ENCODE measurements around the gene ACTG1.
A peak's percentile ranks its signal among the peaks of the same experiment; 100 is the strongest.

ACTG1 gene

DNA sequence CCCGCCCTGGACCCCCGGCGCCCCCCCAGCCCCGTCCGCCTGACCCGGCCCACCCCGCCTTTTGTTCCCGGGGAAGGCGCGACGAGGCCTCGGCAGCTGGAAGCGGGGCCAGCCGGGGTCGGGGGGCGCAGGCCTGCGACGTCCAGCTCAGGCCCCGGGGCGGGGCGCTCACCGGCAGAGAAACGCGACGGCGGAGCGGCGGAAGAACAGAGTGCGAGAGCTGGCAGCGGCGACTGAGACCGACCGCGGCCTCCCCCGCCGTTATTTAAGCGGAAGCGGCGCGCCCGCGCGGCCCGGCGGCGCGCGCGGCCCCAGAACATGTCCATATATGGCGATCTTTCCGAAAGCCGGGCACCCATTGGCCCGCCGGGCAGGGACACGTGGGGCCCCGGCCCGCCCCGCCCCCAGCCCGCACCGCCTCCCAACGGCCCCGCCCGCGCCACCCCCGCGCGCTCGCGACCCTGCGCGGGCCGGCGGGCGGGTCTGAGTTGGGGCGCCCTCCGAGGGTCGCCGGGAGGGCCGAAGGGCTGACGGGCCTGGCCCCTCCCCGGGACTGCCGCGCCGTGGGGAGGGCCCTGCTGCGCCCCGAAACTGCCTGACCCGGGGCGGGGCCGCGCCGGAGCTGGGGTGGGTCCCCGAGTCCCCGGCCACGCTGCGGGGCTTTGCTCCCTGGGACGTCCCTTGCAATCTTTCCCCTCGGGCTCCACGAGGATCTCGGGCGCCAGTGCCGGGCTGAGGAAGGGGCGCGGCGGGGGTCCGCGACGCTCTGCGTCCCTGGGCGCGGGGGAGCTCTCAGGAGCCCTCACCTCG, at the start of gene ACTG1:
Gene ACTG1 (minus strand): TSS at position 238 of the 810 bp plus-strand sequence. CDS start 445 bp downstream, outside the sequence.
- peak; percentile 75 for DNase-seq (ENCODE audit: low read depth)
- peak within 1 kb of the TSS; percentile 86 for H3K4me3 ChIP-seq (ENCODE audit: low read depth, low read length)

DNA sequence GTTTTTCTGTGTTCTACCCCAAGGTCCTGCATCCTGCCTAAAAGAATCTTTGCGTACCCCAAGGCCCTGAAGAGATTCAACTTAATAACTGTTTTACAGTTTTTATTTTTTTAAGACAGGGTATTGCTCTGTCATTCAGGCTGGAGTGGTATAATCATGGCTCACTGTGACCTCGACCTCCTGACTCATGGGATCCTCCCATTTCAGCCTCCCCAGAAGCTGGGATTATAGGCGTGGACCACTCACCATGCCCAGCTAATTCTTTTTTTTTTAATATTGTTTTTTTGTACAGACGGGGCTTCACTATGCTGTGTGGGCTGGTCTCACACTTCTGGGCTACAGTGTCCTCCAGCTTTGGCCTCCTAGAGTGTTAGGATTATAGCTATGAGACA, 48.9 kb upstream of the ACTG1 start:
- DNase-seq (ENCODE audit: low read depth): no peak
- H3K4me3 ChIP-seq (ENCODE audit: low read depth, low read length): no peak overlapping the region

DNA sequence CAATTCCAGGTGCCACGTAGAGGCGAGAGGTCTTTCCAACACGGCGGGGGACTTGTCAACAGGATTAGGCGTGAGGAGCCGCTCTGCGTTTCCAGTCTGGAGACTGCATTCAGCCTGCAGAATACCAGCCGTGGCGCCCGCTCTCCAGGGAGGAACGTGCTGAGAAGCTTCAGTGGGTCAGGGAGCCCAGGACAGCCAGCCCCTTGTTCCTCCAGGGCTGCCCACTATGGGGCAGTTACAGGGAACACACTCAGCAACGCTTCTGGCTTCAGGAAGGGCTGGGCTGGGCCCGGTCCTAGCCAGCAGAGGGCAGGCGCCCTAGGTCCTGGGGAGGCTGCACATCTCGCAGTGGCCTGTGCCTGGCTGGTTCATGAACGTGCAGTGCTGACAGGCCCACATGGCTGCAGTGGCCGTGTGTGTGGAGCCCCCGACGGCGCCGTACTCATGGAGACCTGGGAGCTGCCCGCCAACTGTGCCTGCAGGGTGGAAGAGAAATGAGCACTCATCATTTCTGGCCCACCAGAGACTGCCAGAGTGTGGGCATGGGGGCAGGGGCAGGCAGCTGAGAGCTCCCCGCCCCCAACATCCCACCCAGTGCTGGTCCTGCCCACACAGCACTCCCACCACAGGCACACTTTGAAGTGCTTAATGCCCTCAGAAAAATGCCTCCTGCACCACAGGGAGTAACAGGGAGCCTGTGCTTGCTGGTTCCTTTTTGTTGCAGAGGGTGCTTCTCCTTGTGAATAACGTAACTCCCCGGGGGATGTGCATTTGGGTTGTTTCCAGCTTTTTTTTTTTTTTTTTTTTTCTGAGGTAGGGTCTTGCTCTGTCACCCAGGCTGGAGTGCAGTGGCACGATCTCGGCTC, 46.6 kb upstream of the ACTG1 start:
- no peak overlapping the region for H3K4me3 ChIP-seq (ENCODE audit: low read depth, low read length)
- DNase-seq (ENCODE audit: low read depth): no peak

DNA sequence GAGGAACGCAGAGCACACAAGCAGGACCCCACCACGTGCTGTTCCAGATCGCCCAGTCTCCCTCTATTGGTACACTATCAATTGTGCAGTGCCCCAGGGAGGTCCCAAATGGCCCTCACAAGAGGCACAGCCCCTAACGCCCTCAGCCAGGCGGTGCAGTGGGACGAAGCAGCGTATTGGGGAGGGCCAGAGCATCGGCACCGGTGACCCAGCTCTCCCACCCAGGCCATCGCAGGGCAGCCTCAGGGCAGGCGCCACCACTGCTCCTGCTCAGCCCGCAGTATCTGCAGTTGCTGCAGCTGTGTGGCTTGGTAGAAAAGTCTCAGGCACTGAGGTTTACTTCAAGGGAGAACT, 45.5 kb upstream of the ACTG1 start:
- H3K4me3 ChIP-seq (ENCODE audit: low read depth, low read length): no peak overlapping the region
- no peak for DNase-seq (ENCODE audit: low read depth)

DNA sequence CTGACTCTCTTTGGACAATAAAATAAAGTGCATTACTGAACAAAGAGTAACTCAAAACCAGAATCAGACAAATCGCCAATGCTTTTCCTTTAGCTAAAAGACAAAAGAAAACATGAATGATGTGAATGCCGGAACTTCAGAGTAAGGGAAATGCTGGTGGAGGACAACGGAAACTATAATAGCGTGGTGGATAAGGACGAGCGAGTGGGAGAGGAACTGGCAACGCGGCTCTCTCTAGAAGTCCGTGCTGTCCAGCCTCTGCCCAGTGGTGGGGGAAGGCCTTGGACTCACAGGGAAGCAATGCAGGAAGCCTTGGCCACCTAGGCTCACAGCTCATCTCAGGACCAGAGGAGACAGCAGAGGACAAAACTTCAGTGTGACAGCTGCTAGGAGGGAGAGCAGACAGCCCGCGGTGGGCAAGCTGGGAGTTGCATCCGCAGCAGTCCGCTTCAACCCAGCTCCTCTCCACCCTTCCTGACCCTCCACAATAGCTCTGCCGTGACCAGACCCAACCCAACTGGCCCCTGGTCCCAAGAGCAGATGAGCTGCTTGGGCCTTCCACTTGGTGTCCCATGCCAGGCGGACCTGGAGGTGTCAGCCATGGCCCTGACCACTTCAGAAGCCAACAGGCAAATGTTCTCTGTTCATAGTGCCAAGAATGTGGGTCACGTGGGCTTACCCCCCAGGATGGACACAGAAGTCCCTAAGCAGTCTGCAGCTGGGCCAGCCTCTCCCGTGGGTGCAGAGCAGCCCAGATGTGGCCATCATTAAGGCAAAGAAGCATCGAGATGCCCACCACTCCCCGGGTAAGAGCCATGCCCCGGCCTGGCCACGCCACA, 44.9 kb upstream of the ACTG1 start:
- H3K4me3 ChIP-seq (ENCODE audit: low read depth, low read length): no peak overlapping the region
- no peak for DNase-seq (ENCODE audit: low read depth)

DNA sequence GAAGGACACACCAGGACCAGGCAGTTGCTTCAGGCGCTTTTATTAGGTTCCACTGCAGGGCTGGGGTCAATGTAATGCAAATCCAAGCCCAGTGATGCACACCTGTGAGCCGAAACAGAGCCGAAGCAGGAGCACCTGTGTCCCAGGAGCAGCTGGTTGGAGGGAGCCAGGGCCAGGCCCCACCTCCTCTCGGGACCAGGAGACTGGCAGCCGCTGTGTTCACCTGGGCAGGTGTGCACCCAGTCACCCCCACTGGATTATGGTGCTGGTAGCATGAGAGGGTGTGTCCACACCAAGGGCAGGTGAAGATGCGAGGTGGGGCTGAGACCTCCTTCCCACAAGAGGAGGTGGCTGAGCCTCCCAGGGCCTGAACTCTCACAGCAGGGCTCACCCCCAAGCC, 44.3 kb upstream of the ACTG1 start:
- no peak overlapping the region for H3K4me3 ChIP-seq (ENCODE audit: low read depth, low read length)
- DNase-seq (ENCODE audit: low read depth): no peak

DNA sequence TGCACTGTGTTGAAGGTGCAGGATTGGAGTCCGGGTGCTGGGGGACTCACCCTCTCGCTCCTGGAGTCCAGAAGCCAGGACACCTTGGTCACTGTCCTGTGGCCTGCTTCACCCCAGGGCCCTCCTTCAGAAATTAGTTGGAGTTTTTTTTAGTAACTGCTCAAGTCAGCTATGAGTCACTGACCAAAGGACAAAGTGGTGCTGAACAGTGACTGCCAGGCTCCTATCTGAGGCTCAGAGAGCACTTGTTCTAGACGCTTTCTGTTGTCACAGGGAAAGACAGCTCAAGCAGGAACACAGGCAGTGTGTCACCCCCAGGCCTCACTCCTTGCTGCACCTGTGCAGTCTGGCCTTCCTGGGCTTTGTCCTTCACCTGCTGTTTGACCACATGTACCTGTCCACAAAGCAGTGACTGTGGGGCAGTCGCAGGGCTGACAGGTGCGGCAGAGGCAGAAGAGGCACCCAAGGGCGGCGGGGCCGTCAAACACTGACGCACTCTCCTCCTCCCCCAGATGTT, 43.6 kb upstream of the ACTG1 start:
- DNase-seq (ENCODE audit: low read depth): no peak
- H3K4me3 ChIP-seq (ENCODE audit: low read depth, low read length): no peak overlapping the region

DNA sequence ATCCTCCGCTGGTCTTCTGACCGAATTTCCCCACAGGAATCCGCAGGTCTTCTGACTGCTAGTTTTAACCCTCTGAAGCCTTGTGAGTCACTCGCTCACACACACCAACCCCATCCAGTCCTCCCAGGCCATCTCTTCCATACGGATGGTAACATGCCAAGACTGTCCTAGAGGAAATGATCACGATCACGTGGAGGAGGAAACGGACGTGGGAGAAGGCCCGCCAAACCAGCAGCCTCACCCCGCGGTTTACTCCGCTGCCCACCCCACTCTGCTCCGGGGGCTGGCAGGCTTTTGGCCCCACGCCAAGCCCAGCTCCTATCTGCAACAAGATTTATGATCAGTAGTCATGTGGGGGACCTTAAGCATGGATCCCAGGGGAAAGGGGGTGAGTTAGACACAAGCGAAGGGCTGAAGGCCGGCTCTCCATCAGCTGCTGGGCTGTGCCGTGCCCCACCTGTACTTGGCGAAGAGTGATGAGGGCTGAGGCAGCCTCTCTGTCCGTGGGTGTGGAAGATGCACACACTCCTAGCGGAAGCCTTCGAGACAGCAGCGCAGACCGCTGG, 41.1 kb upstream of the ACTG1 start:
- peak overlapping the region; percentile 93 for H3K4me3 ChIP-seq (ENCODE audit: low read depth, low read length)
- peak; percentile 89 for DNase-seq (ENCODE audit: low read depth)

DNA sequence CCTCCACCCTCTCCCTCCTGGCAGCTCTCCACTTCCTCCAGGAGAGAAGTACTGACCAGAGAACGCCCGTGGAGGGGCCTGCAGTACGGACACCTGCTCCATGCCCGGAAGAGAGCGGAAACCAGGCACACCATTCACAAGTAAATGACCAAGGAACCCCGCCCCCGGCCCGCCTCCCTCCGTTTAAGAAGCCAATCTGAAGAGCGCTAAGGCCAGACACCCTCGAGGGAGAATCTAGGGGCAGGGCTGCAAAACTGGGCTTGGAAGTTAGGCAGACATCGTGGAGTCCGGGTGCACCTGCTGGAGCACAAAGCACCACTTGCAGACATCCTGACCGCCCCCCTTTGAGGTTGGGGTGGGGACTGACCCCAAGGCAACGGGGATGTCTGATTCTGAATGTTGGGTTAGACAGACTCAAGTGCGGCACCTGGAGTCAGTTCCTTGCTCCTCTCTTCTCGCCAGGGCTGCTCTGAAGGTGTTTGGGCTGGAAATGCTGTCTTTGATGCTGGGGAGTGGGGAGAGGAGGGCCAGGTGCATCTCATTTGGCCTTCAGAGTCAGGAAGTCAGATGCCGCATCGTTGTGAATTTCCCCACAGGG, 40.5 kb upstream of the ACTG1 start:
- H3K4me3 ChIP-seq (ENCODE audit: low read depth, low read length): peak overlapping the region; percentile 93
- DNase-seq (ENCODE audit: low read depth): no peak

DNA sequence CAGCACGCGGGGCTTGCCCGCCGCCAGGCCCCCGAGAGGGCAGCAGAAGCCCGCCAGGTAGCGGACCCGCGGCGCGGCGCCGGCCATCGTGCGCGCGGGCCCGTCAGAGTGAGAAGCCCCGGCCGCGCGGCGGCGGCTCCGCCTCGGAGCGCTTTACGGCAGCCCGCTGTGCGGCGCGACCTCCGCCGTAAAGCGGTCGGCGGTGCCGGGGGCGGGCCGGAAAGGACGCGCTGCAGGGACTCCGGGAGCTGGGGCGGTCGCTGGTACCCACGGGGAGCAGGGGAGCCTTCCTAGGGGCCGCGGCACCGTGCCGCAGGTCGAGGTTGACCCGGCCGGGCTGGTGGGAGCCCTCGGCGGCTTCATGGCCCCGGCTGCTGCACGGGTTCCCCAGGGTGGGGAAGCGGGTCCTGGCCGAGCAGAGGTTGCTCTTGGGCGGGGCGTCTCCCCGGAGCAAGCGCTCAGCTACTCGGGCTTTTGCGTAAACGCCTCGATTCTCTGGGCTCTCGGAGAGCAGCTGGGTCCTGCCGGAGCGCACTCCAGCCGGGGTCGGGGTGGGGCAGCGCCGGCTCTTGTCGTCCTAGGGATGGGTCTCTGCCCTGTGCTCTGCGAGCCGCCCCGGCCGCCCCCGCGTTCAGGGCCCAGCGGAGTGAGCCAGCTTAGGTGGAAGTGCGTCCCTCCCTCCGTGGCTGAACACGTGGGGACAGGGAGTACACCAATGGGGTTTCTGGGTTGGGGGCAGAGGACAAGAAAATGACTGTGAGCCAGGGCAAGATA, 39.8 kb upstream of the ACTG1 start, which contains the start of gene FAAP100:
Gene FAAP100 (minus strand): TSS at position 110 of the 774 bp plus-strand sequence. CDS start 23 bp downstream, at position 87.
- DNase-seq (ENCODE audit: low read depth): peak; percentile 39
- H3K4me3 ChIP-seq (ENCODE audit: low read depth, low read length): peak within 1 kb of the TSS; percentile 93

DNA sequence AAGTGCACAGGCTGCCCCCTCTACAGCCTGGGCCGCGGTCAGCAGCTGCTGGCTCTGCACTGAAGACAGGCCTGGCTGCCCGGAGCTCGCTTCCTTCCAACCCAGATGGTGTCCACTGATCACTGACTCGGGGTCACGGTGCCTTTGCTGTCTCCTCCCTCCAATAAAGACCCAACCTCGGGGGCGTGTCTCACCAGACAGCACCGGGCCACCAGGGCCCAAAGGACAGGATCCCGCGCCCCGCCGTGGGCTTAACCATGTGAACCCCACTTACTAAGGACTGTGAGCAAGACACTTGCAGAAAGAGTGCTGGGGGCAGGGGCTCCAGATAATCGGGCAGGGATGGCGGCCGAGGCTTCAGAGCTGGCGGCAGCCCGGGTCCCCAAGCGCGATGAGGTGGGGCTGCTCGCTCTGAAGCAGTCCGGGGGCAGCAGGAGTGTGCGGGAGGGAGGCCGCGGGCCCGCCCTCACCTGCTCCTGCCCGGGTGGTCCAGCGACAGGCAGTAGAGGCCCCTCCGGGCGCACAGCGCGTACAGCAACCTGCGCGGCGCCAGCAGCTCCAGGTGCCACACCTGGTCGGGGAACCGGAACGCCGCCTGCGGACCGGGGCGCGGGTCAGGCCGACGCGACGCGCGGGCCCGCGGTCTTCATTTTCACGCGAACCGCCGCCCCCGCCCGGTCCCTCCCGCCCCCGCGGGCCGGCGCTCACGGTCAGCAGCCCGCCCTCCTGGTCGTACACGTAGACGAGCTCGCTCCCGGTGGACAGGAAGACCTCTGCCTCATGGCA, 39.1 kb upstream of the ACTG1 start:
- DNase-seq (ENCODE audit: low read depth): no peak
- peak overlapping the region; percentile 93 for H3K4me3 ChIP-seq (ENCODE audit: low read depth, low read length)

DNA sequence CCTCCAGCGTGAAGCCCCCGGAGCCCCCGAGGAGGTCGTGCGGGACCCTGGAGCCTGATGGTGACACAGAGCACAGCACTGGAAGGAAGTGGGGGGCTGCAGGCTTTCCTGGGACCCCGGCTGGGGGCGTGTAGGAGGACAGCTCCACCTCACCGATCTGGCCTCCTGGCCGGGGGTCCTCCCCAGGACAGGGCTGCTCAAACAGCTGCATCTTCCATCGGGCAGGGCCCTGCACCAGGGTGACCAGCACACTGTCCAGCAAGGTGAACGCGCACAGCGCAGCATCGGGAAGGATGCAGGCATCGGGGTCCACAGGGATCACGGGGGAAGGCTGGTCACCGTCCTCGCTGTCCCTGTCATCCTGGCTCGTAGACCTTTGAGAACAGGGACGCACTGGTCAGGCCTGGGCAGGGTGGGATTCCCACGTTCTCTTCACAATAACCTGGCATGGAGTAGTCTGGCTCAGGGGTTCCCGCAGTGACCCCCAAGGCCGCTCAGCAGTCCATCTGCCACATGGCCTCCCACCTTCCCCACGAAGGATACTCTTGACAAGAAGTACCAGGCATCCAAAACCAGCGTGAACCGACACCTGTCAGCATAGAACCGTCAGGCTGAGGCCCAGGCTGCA, 38.3 kb upstream of the ACTG1 start:
- peak overlapping the region; percentile 93 for H3K4me3 ChIP-seq (ENCODE audit: low read depth, low read length)
- no peak for DNase-seq (ENCODE audit: low read depth)

DNA sequence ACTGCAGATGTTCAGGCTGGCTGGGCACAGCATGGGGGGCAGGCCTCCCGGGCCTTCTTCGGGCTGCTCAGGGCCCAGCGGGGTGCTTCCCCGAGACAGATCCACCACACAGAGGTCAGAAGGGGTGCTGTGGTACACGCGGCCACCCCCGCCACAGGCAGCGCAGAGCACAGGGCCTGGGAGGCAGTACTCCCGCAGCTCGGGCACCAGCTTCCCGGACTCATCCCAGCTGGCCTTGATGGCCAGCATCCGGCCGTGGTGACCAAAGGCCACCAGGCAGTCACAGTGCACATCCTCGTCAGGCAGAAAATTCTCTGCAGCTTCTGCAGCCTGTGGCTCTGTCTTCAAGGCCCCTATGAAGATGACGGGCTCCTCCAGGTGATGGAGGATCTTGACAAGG, 37.7 kb upstream of the ACTG1 start:
- DNase-seq (ENCODE audit: low read depth): no peak
- H3K4me3 ChIP-seq (ENCODE audit: low read depth, low read length): no peak overlapping the region

DNA sequence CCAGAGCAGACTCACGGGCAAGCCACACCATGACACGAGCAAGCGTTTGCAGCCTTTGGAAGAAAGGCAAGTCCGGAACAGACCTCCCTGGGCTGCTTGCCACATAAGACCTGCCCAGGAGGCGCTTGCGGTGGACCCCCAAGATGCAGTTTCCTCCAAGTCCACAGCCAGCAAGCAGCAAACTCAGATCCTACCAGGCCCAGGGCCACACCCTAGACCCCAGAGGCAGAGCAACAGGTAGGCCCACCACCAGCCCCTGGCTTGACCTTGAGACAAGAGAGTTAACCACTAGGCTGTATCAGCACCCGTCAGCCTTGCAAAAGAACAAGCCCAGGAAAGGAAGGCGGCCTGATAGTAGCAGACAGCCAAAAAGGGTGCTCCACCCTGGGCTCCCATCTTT, 37.2 kb upstream of the ACTG1 start:
- no peak for DNase-seq (ENCODE audit: low read depth)
- no peak overlapping the region for H3K4me3 ChIP-seq (ENCODE audit: low read depth, low read length)

DNA sequence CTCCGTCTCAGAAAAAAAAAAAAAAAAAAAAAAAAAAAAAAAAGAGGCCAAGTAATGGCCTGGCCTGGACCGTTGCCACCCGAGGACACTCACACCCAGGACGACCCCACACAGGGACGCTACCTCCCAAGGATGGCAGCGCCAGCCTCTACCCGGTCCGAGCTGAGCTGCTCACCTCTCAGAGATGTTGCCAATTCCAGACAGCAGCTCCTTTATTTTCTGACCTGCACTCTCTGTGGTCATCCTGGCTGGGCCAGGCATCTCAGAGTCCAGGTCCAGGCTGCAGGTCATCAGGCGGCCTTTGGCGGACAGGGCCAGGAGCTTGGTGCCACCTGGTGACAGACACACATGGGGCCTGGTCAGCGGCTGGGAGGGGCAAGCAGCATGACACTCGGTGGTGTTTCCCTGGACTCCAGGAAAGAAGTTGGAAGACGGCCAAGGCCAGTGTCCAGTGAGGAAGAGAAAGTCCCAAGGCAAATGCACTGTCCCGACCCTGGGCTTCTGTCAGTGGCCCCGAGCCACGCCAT, 36.5 kb upstream of the ACTG1 start:
- no peak overlapping the region for H3K4me3 ChIP-seq (ENCODE audit: low read depth, low read length)
- DNase-seq (ENCODE audit: low read depth): no peak

DNA sequence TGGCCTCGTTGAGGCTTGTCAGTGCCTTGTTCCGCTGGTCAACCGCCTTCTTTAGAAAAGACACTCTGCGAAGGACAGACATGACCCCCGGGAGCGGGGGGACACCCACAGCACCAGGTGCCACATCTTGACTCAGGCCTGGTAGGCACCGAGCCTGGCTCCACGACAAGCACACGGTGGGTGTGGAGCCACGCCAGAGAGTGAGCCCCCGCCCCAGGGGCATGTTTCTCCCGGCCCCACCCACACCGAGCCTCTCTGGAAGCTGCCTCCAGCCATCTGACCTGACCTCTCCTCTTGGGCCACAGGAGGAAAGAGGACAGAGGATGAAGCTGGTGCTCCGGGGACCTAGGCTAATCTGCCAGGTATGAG, 35.0 kb upstream of the ACTG1 start:
- DNase-seq (ENCODE audit: low read depth): no peak
- no peak overlapping the region for H3K4me3 ChIP-seq (ENCODE audit: low read depth, low read length)
